GM19193 (cell line): Measurements from ENCODE around the gene RMDN2.

ENCODE experiments used
- POLR2A ChIP-seq: IDR thresholded peaks from 4 replicates; pipeline ENCODE4 v1.6.1; 2011; ENCODE audit not compliant: insufficient read depth, insufficient read length; ENCODE audit errors: extremely low read depth

Gene RMDN2

GRCh38 chr2:37925063-37925897, at the start of gene RMDN2:
RMDN2 (plus strand) TSS chr2:37925287; CDS start chr2:37929278, 3,991 bp downstream.
- peak; percentile 77 for TF ChIP-seq POLR2A

DNA sequence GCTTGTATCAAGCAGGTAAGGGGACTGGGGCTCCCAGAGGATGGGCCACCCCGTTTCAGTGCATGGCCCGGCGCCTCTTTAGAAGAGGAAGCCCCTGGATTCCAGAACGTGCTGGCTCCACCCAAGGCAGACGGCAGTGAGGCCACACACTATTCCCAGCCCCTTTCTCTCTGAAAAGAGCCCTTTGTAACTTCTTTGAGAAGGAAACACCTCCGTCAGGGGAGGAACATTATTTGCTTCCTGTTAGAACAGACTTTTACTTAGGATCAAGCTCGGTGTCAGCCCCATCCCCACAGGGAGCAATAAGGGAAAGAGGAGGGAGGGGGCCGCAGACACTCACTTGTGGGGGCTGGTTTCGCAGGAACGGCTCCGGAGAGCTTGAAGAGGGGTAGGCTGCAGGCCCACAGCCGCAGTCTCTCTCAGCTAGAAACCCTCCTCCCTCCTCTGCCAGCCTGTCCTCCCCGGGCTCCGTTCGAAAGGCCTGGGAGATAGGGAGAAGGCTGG, 49.6 kb upstream of the RMDN2 start:
- TF ChIP-seq POLR2A: no peak

GRCh38 chr2:37876227-37876626, 48.9 kb upstream of the RMDN2 start:
- TF ChIP-seq POLR2A: no peak

DNA sequence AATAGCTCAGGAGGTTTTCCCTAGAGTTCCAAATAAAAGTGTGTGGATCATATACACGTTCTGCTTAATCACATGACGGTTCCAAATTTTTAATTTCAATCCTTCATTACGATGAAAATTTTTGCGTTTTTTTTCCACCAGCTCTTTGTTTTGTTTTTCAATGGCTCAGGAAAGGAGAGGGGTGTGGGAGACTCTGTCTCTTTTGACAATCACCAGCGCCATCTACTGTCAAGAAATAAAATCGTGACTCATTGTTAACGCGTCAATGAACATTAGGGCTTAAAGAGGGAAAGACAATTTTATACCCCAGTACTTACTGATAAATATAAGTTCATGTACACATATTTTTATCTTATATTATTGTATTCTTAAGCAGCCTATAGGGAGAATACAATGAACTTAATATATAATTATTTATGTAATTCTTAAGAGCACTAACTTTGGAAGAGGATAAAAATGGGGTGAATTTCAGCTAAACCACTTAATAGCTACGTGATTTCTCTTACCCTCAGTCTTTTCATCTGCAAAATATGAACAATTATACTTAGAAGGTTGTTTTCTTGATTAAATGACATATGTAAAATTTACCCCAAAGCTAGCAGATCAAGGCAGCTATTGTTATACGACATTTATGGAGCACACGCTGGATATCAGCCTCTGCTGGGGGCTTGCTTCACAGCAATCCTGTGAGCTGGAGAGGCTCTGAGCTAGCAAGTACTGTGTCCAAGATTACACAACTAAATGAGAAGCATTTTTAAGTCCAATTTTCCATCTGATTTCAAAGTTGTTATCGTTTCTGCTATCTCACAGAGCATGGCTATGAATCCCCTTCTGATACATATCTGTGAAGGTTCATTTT, 47.4 kb upstream of the RMDN2 start:
- TF ChIP-seq POLR2A: no peak

GRCh38 chr2:37878536-37878935, 46.6 kb upstream of the RMDN2 start:
- TF ChIP-seq POLR2A: no peak

- TF ChIP-seq POLR2A: no peak
Measured at GRCh38 chr2:37880551-37880950, 44.5 kb upstream of the RMDN2 start.

DNA sequence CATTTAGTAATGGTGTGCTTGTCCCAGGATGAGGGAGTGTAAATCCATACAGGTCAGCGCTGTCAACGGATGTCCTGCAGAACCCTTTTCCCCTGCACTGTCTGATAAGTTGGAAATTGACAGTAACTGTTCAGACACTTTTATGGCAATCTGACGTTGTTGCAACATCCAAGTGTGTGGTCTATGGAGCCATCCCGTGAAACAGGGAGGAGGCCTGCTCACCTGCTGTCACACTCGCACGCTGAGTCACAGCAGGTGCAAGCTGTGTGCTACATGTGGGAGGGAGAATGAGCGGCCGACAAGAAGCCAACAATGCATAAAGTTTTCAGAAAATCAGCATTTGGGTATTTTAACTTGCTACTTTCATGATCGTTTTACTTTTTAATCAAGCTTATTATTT, 43.7 kb upstream of the RMDN2 start:
- no peak for TF ChIP-seq POLR2A

DNA sequence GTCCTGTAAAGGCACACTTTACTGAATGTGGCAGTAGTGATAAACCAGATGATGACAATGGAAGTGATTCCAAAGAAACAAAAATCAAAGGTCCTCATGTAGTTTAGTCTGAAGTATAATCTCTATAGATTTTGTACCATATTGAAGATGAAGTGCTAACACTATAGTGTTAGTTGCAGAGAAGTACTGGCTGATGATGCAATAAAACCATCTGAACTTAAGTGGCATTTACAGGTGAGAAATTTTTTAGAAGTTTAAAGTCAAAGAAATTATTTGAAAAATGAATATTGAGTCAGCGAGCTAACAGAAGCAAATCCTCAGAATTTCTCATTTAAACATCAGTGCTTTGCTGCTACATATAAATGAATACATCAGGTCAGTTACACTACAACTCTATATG, 43.1 kb upstream of the RMDN2 start:
- no peak for TF ChIP-seq POLR2A

- TF ChIP-seq POLR2A: no peak
Measured at GRCh38 chr2:37883518-37883917, 41.6 kb upstream of the RMDN2 start.

DNA sequence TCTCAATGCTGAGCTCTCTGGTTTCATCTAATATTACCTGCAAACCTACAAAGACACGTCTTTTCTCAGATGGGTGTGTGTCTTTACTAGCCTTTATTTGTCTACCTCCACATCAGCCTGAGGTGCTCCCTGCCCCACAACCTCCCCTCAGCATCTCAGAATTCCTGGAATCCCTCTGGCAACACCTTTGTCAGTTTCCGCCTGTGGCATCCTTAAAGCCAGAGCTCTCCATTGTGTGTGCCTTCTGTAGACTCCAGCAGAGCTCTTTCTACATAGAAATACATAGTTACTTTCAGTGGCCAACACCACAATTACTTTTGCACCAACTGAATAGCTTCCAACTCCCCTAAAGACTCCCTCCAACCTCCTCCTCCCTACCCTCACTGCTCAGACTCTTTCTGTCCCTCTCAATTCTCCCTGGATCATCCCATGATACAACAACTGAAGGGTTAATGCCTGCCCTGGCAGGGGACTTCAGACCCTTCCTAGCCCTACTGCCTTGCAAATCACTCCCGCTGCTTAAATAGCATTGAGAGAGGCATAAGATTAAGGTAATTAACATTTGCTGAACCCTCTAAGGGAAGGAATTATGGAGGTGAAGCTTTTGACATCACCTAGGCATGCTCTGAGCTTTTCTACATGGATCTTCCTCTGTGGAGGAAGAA, 39.6 kb upstream of the RMDN2 start:
- TF ChIP-seq POLR2A: no peak

GRCh38 chr2:37886745-37887144, 38.3 kb upstream of the RMDN2 start:
- no peak for TF ChIP-seq POLR2A

GRCh38 chr2:37887286-37887685, 37.8 kb upstream of the RMDN2 start:
- no peak for TF ChIP-seq POLR2A

DNA sequence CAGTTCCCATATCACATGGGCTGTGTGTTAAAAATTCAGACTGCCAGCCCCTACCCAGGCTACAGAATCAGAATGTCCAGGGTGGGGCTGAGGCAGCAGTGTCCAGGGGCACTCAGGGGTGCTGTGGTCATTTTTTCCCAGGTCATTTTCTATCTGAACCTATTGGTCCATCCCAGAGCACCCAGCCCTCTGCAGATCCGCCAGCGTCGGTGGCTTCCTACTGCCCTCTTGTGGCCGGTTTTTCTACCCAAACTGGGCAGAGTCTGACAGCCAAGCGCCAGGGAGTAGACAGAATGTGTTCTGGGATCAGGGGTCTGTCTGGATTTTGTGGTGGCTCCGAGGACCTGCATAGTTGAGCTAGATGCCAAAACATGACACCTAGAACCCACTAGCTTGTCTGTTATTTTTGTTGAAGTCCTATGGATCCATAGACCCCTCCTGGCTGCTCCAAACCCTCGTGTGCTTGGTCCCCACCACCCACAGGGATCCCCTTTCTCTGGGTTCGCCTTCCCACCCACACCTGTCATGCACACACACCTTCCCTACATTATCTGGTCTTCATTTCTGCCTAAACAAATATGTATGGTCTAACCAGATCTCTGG, 34.1 kb upstream of the RMDN2 start:
- TF ChIP-seq POLR2A: no peak

DNA sequence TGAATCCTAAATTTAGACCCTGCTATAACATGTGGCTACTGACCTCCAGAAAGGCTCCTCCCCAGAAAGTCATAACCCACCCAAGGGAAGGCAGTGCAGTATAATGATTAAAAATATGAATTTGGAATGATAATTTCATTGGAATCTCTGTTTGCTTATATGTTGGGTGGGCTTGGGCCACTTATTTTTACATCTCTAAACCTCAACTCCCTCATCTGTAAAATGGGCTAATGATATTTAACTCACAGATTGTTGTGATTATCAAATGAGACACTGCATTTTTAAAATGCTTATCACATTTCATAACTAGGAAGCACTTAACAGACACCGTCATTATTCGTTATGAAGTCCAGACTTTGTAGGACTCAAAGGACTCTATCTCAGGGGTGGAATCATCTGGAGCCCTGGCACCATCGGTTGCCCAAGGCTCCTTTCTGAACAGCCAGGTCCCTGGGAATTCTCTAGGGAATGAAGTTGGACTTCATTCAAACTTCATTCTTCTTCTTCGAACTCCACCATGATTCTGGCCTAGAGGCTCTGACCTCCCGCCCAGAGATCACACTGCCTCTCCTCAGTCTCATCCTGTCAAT, 33.1 kb upstream of the RMDN2 start:
- no peak for TF ChIP-seq POLR2A

GRCh38 chr2:37892436-37893114, 32.5 kb upstream of the RMDN2 start:
- no peak for TF ChIP-seq POLR2A

GRCh38 chr2:37893327-37893726, 31.8 kb upstream of the RMDN2 start:
- no peak for TF ChIP-seq POLR2A
